ENCODE data around the gene KIAA0753.

The KIAA0753 gene

DNA sequence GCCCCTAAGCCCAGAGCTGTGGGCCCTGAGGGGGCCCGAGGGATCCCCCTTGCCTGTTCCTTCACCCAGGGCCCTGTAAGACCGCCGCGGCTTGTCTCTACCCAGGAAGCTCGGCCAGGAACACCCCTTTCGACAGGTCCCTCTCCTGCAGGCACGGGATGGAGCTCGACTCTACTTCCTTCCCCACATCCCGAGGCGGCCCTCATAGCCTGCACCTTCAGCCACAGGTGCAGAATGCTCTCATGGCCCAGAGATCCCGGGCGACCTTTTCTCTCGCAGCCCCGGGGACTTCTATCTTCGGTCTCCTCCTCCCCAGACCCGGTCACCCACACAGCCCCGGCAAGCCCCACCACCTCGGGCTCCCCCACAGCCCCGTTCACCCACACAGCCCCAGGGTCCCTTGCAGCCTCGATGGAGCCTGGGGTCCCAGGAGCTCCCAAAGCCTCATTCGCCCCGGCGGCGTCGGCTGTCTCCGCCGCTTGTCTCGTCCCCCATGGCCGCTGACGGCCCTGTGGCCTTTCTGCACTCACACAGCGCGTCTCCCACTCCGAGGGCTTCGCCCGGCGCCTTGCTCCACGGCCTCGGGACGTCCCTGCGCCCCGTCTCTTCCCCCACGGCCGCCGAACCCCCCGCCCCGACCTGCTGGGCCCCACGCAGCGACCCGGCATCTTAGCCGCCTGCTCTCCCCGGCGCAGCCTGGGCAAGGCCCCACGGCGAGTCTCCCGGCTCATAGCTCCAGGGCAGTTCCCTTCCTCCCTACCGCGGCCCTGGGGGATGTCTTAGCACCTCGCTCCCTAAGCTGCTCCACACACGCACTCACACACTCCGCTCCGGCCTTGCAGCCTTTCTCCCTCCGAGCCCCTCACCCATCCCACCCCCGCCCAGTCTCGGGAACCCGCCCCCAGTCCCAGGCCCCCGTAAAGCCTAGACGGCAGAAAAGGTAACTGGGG is 650 bp downstream of the KIAA0753 start:
- DNase-seq: peak; percentile 50

DNA sequence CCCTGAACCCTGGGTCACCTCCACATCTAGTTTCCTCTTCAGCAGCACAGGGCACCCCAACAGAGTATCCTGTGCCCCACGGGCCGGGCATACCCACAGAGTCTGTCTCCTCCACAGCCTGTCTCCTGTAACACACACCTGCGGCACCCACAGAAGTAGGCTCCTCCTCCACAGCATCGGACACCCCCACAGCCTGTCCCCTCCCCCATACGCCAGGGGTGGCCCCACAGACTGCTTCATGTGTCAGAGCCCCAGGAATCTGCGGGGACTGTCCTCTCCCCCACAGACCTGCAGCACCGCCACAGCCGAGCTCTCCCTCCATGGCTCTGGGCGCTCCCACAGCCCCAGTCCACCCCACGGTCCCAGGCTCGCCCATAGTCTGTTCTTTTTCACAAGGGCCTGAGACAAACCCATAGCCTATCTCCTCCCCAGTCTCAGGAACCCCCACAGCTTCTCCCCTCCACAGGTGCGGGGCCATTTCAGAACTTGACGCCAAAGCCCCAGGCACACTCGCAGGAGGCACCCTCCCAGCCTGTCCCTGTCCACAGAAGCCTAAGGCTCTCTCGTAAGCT is 1.4 kb downstream of the KIAA0753 start:
- no peak for DNase-seq

DNA sequence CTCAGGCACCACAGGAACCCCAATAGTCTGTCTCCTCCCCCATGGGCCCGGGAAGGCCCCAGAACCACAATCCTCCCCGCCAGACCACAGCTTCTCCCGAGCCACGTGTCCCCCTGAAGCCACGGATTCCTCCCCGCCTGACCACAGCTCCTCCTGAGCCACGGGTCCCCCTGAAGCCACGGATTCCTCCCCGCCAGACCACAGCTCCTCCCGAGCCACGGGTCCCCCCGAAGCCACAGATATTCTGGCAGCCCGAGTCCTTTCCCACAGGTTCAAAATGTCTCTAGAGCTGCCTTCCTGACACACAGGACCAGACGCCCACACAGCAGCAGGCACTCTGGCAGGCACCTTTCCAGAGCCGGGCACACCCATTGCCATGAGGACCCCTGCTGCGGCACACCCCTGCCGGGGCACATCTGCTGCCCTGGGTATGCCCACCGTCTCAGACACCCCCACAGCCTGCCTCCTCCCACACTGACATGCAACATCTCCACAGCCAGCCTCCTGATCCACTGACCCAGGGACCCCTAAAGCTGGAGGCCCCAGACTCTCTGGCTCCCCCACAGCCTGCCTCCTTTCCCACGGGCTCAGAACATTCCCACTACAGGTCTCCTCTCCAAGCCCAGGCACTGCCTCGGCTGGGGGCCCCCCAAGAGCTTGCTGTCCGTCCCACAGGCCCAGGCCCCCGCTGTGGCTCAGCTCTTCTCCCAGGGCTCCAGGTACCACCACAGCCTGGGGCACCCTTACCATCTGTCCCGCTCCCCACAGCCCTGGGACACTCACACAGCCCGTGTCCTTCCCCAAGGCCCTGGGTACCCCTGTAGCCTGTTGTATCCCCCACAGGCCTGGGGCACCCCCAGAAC is 2.2 kb downstream of the KIAA0753 start:
- DNase-seq: no peak

DNA sequence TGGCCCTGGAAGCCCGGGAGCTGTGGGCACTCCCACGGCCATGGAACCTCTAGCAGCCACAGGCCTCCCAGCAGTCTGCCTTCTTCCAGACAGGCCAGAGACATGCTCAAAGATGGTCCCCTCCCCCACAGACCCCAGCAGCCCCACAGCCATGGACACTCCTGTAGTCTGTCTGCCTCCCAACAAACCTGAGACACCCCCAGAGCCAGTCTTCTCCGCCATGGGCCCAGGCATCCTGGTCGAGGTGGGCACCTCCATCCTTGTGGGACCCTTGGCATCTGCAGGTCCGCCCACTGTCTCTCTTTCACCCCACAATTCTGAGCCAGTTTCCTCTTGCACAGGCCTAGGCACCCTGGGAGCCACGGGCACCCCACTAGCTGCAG is 3.1 kb downstream of the KIAA0753 start:
- DNase-seq: no peak

DNA sequence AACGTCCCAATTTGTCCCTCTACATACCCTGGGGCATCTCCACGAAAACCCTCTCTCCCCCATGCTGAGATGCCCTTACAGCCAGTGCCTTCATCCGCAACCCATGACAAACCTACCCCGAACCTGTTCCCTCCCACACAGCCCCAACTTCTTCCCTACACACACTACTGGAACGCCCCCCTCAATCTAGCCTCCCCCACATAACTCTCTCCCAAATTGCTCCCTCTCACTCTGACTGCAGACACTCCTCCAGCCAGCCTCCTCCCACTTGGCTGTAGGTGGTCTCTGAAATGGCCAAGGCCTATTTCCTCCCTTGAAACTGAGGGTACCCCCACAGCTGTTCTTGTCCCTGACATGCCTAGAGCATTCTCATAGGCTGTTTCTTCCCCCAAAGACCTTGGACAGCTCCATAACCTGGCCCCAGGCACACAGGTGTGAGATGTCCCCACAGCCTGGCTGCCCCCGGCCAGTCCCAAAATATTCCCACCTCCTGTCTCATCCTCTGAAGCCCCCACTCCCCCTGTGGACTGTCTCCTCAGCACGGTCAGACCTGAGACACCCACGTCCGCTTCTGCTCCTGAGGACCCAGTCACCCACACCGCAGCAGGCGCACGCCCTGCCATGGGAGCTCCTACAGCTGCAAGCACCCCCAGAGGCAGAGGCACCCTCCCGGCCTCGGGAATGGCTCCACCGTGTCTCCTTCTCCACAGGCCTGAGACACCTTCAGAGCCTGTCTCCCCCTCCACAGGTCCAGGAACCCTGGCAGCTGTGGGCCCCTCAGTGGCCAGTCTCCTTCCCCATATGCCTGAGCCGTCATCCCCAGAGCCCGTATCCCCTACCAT is 3.7 kb downstream of the KIAA0753 start:
- DNase-seq: no peak

DNA sequence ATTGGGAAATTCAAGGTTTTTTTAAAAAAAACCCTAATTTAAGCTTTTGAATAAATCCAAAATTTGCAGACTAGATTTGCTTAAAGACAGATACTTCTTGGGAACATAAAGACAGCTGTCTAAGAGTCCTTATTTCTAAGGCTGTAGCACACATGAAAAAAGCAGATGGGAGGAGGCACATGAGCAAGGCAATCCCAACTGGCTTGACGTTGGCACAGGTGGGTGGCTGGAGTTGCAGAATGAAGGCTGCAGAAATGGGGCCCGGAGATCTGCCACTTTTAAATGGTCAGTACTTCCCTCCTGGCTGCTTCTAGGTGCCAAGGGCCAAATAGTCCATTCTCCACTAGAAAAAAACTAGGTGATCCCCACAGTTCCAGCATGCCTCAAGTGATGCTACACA is 4.4 kb downstream of the KIAA0753 start:
- no peak for DNase-seq

DNA sequence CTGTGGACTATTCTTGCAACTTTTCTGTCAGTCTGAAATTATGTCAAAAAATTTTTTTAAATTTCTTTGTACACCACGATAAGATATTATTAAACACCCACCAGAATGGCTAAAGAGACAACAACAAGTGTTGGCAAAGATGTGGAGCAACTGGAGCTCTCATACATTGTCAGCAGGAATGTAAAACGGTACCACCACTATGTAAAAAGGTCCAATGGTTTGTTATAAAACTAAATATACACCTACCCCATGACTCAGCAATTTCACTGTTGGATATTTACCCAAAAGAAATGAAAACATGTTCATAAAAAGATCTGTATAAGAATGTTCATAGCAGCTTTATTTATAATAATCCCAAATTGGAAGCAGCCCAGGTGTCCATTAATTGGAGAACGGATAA is 7.2 kb downstream of the KIAA0753 start:
- DNase-seq: no peak

DNA sequence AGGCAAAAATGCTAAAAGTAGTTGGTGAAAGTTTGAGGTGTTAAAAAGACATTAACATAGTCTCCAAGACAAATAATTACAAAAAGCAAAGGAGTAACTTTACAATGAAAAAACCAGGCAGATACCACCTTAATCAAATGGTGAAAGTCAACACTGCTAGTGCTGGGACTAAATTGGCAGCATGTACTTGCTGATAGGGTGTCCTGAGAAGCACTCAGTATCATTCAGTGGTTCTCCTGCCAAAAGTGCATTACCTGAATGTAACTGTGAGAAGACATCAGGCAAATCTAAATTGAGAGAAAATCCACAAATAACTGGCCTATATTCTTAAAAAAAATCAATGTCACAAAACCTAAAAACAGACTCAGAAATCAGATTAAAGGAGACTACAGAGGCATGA is 8.0 kb downstream of the KIAA0753 start:
- no peak for DNase-seq

DNA sequence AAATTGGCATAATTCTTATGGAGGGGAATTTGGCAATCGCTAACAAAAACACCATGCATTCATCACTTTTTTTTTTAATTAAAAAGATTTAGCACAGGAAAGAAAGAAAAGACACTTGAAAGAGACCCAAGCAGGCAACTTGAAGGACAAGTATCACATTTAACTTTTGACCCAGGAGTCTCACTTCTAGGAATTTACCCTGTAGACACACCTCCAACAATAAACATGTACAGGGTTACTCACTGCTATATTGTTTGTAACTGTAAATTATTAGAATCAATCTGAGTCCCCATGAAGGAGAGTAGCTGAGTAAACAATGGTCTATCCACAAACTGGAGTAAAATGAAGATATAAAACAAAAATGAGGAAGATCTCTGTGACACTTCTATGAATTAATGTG is 10.1 kb downstream of the KIAA0753 start:
- DNase-seq: no peak

DNA sequence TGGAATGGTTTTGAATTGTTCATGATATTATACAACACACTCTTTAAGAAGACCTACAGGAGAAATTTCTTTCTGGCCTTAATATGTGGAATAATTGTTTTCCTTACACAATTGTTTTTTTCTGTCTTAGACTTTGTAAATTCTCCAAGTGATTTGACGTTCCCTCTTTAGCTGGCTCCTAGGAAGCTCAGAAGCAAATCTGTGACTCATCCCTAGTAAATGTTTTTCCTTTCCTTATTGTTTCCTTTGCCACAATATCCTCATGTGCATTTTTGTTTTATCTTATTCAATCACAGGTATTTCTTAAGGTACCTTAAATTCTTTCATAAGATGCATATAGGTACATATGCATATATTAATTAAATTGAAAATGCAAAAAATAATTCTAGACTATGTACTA is 13.5 kb downstream of the KIAA0753 start:
- DNase-seq: no peak

DNA sequence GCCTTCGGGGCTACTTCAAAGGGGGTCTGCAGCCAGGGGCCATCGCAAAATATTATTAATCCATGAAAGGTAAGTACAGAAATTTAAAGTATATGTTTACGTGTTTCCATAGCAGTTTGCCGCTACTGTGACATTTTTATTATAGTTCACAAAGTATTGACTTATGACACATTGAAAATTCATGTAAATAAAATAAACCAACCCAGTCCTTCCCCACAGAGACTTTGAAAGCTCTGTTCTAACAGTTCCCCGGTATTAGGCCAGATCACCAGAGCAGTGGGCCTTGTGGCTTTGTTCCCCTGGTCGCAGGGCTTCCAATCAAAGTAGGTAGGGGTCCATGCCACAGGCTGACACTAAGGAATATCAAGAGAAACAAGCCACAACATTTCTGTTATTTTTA is 13.9 kb downstream of the KIAA0753 start:
- DNase-seq: no peak

DNA sequence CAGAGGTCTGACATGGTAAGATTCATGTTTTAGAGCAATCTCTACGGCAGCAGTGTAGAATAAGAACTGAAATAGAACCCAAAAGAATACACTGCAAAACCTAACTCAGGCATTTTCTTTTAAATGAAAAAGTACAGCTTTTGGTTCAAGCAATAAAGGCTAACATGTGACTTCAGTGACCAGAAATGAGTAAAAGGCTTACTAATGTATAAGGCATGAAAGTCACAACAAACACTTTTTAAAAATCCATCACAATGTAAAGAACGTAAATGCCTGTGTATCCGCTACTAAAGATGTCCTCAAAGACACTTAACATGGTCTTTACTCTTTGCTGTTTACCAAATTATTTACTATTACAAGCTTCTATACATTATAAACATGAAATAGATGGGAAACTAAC is 16.6 kb downstream of the KIAA0753 start:
- DNase-seq: no peak

DNA sequence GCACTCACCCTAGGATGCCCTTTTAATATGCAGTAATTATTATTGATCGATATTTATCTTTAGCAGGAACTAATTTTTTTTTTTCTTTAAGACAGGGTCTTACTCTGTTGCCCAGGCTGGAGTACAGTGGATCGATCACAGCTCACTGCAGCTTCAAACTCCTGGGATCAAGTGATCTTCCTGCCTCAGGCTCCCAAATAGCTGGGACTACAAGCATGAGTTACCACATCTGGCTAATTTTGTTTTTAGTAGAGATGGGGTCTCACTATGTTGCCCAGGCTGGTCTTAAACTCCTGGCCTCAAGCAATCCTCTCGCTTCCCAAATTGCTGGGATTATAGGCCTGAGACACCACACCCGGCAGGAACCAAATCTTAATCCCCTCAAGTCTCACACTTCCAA is 29.3 kb downstream of the KIAA0753 start:
- DNase-seq: no peak

DNA sequence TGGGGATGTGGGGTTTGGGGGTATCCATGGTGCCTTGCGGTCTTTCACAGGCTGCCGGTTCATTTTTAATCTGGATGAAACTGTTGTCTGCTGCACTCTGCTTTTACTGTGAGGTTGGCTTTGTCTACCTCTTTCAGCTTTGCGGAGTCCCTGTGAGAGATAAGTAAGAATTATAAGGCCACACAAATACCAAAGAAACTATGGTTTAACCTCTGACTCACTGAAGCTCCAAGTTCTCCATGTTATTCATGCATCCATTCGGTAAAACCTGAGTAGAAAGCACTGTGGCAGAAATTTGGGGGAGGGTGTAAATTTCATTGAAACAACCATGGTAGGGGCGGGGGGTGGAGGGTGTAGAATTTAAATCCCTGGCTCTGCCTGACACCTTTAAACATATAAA is 30.5 kb downstream of the KIAA0753 start:
- DNase-seq: no peak

DNA sequence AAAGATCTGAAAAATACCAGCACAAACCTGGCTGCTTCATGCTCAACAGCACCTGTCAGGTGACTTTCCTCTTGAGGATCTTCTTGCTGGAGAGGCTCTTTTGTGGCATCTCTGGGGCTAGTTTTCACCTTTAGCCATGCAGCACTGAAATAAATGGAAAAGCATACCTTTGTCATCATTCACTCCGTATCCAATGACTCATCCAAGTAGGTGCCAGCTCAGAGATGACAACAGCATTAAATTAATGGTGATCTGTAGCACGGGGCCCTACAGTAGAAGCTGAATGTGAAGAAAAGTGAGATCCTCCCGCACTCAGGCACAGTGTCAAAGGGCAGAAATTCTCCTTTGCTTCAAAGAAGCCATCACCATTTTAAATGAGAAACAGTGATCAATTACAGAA is 32.2 kb downstream of the KIAA0753 start:
- no peak for DNase-seq

DNA sequence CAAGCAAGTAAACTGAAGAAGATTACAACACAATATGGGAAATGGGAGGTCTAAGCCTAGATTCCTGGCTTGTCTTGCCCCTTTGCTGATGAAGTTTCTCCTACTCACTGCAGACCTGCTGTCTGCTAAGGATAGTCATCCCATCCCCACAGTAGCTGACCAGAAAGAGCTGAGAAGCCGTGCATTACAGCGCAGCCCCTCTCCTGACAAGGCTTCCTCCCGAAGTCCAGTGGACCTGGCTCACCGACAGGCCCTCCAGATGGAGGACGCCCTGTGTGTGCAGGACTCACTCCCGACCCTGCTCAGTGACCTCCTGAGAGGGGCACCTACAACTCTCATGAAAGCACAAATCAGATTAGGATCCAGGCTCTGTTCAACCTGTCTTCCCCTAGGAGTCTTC is 35.4 kb downstream of the KIAA0753 start:
- DNase-seq: no peak

DNA sequence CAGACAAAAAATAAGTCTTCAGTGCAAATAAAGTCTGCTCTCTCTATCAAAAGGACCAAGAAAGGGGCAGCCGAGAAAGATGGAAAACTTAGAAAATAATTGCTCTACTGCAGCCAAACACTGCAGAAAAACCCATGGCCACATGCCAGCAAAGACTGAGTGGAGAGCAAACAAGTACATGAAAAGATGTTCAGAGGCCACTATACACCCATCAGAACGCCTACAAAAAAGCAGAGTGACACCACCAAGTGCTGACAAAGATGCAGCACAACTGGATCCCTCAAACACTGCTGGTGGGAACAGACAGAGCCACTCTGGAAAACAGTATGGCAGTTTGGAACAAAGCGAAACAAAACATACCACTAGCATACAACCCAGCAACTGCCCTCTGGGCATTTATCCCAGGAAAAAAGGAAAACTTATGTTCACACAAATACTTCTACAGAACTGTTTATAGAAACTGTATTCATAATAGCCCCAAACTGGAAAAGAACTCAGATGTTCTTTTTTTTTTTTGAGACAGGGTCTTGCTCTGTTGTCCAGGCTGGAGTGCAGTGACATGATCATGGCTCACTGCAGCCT is 36.7 kb downstream of the KIAA0753 start:
- DNase-seq: no peak

DNA sequence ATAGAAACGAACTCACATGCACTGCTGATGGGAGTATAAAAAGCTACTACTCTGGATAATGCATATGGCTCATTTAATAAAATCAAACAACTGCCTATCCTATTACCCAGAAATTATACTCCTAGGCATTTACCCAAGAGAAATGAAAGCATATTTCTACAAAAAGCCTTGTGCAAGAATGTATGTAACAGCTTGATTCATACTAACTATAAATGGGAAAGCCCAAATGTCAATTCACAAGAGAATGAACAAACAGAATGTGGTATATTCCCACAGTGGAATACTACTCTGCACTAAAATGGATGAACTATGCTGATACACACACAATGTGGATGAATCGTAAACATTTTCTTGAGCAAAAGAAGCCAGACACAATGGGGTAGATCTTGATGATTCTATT is 38.4 kb downstream of the KIAA0753 start:
- DNase-seq: no peak

DNA sequence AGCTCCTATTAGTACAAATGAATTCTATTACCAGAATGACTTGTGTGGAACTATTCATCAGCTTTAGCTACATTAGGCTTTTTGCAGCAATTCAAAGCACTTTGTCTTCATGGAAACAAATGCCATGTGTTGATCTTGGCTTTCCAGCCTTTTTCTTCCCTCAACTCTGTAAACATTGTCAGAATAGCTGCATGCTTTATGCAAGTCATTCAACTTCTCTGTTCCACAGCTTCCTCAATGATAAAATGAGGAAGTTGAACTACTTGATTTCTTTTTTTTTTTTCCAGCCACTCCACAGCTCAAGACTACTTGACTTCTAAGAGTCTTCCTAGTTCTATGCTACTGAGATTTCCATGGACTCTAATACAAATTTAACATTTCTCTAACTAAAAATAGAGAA is 41.1 kb downstream of the KIAA0753 start:
- no peak for DNase-seq

DNA sequence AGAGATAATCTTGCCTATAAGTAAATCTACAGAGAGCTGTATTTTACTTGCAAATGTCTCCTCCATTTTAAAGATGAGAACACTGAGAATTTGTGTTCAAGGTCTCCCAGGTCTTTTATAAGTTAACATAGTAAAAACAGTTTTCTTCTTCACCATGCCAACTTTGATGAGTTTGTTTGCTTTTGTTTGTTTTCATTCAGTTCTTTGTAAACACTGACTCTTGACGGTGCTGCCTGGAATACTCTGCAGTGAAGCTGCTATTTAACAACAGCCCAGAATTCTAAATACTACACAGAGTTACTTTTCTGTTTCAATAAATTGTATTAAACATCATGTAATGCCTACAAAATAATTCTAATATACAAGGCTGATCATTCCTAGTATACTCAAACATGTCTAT is 42.8 kb downstream of the KIAA0753 start:
- no peak for DNase-seq

DNA sequence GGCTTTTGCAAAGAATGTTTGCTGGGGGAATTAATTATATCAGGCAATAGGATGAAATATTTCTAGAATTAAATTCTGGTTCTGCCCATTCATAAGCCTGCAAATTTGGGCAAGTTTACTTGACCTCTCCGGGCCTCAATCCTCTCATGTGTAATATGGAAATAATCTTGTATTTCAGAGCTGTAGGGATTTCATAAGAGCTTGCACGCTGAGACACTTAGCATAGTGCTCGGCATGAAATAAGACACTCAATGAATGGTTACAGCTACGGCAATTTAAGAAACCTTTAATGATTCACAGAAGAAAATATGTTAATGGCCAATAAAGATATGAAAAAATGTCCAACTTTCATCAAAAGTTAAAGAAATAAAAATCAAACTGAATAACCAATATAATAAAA is 43.6 kb downstream of the KIAA0753 start:
- no peak for DNase-seq

DNA sequence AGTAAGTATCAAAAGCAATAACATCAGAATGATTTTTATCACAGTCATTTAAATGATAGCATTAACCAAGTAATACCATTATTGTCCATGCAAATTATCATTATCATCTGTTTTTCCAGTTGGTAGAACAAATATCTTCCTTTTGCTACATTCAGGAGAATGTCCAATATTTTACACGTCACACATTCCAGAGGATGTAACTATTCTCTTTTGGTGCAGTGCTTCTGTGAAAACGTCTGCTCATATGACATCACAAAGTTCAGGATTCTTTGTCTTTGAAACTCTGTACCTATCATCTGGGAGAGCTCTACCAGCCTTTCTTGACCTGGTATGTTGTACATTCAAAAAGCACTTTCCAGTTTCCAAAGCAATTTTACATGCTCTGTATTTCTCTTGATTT is 44.0 kb downstream of the KIAA0753 start:
- DNase-seq: no peak
